ENCODE results near the gene YTHDF2. TPM values are rescaled to one million over a fixed set of nuclear protein-coding genes. Genes with fewer than 3 reads are reported as not detected.
"Not testable (repeated sequence)": the region's sequence is repeated elsewhere in the genome, so short reads cannot be mapped to it uniquely, and the experiment has no call there.

The YTHDF2 gene
- total and polyA plus RNA-seq, 2 of the 13 experiments (the other 11 are each of a cell fraction or from before 2014, with no cell fraction given): 48.4 to 59.6 TPM

DNA sequence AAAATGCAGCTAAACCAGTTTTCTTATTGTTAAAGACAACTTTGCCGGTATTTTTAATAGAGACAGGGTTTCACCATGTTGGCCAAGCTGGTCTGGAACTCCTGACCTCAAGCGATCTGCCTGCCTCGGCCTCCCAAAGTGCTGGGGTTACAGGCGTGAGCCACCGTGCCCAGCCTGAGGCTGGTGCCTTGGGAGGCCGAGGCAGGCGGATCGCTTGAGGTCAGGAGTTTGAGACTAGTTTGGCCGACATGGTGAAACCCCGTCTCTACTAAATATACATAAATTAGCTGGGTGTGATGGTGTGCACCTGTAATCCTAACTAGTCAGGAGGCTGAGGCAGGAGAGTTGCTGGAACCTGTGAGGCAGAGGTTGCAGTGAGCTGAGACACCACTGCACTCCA lies 35.2 kb downstream of the YTHDF2 start:
- TF ChIP-seq POLR2G (IDR thresholded peaks at IDR 0.05; ENCODE audit: low read depth, low read length): 0 out of 2 replicates have a peak, but pooled peaks have one; percentile 28
- WGBS (ENCODE audit: low lambda C conversion rate): 95% methylated on average over 10 of the region's 10 CpGs
- H3K27me3 ChIP-seq (ENCODE audit: control insufficient read depth in 1 of 2, insufficient read depth in 2 of 2, low read length in 2 of 2); H3K27ac ChIP-seq (ENCODE audit: extremely low read length, insufficient read depth, low read length); ATAC-seq; DNase-seq (ENCODE audit: low spot score); H3K79me2 ChIP-seq (ENCODE audit: insufficient read depth, low read length); H4K20me1 ChIP-seq (ENCODE audit: insufficient read depth, low read length); FAIRE-seq; intact Hi-C loops (cut with micrococcal nuclease; ENCODE audit: unreplicated experiment); in situ Hi-C loops (cut with HindIII; ENCODE audit: extremely low pct_ligation_motif_present, low pct_unique_long_range_greater_than_20kb); H3K4me1 ChIP-seq (ENCODE audit: insufficient read depth, low read length); BruUV-seq (replicated peaks); H3K9me3 ChIP-seq (ENCODE audit: low read length); CTCF ChIA-PET (ENCODE audit: low intra/inter-chr PET ratio, low total read pairs); H3K4me3 ChIP-seq (replicated peaks in 1 of 3; ENCODE audit: insufficient read depth in 1 of 3, low read depth in 2 of 3, low read length in 3 of 3); H3K9ac ChIP-seq (ENCODE audit: insufficient read depth, low read depth, low read length); POLR2A ChIA-PET; H2AFZ ChIP-seq (ENCODE audit: low read length); H3K4me2 ChIP-seq (ENCODE audit: low read depth, low read length): not testable (repeated sequence)
- H3K36me3 ChIP-seq (replicated peaks in 1 of 2; ENCODE audit: control insufficient read depth in 1 of 2, insufficient read depth in 2 of 2, low read length in 2 of 2): peaks cover 6 to 17% of the 10 kb centered on the region in 2 experiments; a peak in 4 of 5 replicates

DNA sequence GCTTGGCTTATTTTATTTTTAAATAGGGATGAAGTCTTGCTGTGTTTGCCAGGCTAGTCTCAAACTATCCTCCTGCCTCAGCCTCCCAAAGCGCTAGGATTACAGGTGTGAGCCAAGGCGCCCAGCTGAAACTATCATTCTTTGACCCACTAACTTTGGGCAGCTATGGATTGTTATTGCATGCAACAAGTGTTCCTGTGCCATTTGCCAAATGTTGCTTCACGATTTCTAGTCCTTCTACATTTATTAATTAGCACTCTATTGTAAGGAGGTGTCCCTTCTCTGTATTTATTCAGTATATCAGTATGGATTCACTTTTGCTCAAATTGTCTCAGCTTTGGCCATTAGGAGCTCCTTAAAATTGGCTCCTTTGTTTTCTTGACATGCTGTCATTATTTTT lies 36.4 kb downstream of the YTHDF2 start:
- in situ Hi-C loops (cut with HindIII; ENCODE audit: extremely low pct_ligation_motif_present, low pct_unique_long_range_greater_than_20kb): no loop called here
- TF ChIP-seq, protein P1, sequence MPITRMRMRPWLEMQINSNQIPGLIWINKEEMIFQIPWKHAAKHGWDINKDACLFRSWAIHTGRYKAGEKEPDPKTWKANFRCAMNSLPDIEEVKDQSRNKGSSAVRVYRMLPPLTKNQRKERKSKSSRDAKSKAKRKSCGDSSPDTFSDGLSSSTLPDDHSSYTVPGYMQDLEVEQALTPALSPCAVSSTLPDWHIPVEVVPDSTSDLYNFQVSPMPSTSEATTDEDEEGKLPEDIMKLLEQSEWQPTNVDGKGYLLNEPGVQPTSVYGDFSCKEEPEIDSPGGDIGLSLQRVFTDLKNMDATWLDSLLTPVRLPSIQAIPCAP (CRISPR knock-in tag; IDR thresholded peaks at IDR 0.05; ENCODE audit: low read depth): no peak
- TF ChIP-seq ZNF713 (CRISPR knock-in tag; IDR thresholded peaks at IDR 0.05): no peak
- no peak for TF ChIP-seq CBX1 (IDR thresholded peaks at IDR 0.05; ENCODE audit: low read depth)
- no peak for TF ChIP-seq ZNF891 (CRISPR knock-in tag; IDR thresholded peaks at IDR 0.05)
- no peak for TF ChIP-seq NKX3-1 (CRISPR knock-in tag; IDR thresholded peaks at IDR 0.05)
- no peak for TF ChIP-seq ZFP36 (IDR thresholded peaks at IDR 0.05; ENCODE audit: borderline replicate concordance, low read depth, low read length, partially characterized antibody)
- no peak for TF ChIP-seq NBN (conservative IDR thresholded peaks at IDR 0.05)
- TF ChIP-seq ZNF264 (CRISPR knock-in tag; IDR thresholded peaks at IDR 0.05): no peak
- no peak for TF ChIP-seq MYNN (CRISPR knock-in tag; IDR thresholded peaks at IDR 0.05; ENCODE audit: low read depth)
- TF ChIP-seq SP1 (IDR thresholded peaks at IDR 0.05): no peak
- no peak for TF ChIP-seq SP1 (CRISPR knock-in tag; IDR thresholded peaks at IDR 0.05)
- TF ChIP-seq ZNF570 (CRISPR knock-in tag; IDR thresholded peaks at IDR 0.05; ENCODE audit: borderline replicate concordance): no peak
- TF ChIP-seq ZNF792 (CRISPR knock-in tag; IDR thresholded peaks at IDR 0.05): no peak
- TF ChIP-seq, protein P2, sequence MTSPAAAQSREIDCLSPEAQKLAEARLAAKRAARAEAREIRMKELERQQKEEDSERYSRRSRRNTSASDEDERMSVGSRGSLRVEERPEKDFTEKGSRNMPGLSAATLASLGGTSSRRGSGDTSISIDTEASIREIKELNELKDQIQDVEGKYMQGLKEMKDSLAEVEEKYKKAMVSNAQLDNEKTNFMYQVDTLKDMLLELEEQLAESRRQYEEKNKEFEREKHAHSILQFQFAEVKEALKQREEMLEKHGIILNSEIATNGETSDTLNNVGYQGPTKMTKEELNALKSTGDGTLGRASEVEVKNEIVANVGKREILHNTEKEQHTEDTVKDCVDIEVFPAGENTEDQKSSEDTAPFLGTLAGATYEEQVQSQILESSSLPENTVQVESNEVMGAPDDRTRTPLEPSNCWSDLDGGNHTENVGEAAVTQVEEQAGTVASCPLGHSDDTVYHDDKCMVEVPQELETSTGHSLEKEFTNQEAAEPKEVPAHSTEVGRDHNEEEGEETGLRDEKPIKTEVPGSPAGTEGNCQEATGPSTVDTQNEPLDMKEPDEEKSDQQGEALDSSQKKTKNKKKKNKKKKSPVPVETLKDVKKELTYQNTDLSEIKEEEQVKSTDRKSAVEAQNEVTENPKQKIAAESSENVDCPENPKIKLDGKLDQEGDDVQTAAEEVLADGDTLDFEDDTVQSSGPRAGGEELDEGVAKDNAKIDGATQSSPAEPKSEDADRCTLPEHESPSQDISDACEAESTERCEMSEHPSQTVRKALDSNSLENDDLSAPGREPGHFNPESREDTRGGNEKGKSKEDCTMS (CRISPR knock-in tag; conservative IDR thresholded peaks at IDR 0.05): no peak
- no peak for TF ChIP-seq STAT5B (CRISPR knock-in tag; IDR thresholded peaks at IDR 0.05)
- TF ChIP-seq, protein P3, sequence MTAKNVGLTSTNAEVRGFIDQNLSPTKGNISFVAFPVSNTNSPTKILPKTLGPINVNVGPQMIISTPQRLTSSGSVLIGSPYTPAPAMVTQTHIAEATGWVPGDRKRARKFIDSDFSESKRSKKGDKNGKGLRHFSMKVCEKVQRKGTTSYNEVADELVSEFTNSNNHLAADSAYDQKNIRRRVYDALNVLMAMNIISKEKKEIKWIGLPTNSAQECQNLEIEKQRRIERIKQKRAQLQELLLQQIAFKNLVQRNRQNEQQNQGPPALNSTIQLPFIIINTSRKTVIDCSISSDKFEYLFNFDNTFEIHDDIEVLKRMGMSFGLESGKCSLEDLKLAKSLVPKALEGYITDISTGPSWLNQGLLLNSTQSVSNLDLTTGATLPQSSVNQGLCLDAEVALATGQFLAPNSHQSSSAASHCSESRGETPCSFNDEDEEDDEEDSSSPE (CRISPR knock-in tag; IDR thresholded peaks at IDR 0.05): no peak

More for the DNA sequence above, 36.4 kb downstream of the YTHDF2 start:
- ATAC-seq (no peak), DNase-seq (ENCODE audit: low spot score) (no peak), FAIRE-seq (no peak)
- no peaks in the 10 kb centered on the region for H3K4me1 ChIP-seq (ENCODE audit: insufficient read depth, low read length)
- H3K4me3 ChIP-seq (replicated peaks in 1 of 3; ENCODE audit: insufficient read depth in 1 of 3, low read depth in 2 of 3, low read length in 3 of 3): no peak overlapping the region
- CTCF ChIA-PET (ENCODE audit: low intra/inter-chr PET ratio, low total read pairs): no interaction called here
- peaks cover 2% of the 10 kb centered on the region for H3K79me2 ChIP-seq (ENCODE audit: insufficient read depth, low read length)
- H2AFZ ChIP-seq (ENCODE audit: low read length): no peak overlapping the region
- POLR2A ChIA-PET: no interaction called here
- H3K27ac ChIP-seq (ENCODE audit: extremely low read length, insufficient read depth, low read length): no peak overlapping the region
- H3K36me3 ChIP-seq (replicated peaks in 1 of 2; ENCODE audit: control insufficient read depth in 1 of 2, insufficient read depth in 2 of 2, low read length in 2 of 2): peaks cover 6 to 15% of the 10 kb centered on the region in 2 experiments; a peak in 4 of 5 replicates
- H3K4me2 ChIP-seq (ENCODE audit: low read depth, low read length): no peak overlapping the region
- peaks cover 4% of the 10 kb centered on the region; the same call in 1 of the 2 replicates for H4K20me1 ChIP-seq (ENCODE audit: insufficient read depth, low read length)
- no peaks in the 10 kb centered on the region for H3K9me3 ChIP-seq (ENCODE audit: low read length)
- no peaks in the 10 kb centered on the region for H3K27me3 ChIP-seq (ENCODE audit: control insufficient read depth in 1 of 2, insufficient read depth in 2 of 2, low read length in 2 of 2)
- 98% methylated on average over 3 of the region's 3 CpGs for WGBS (ENCODE audit: low lambda C conversion rate)
- intact Hi-C loops (cut with micrococcal nuclease; ENCODE audit: unreplicated experiment): no loop called here
- no peak overlapping the region for H3K9ac ChIP-seq (ENCODE audit: insufficient read depth, low read depth, low read length)
- BruUV-seq (replicated peaks): no TSS peak

Measured in HepG2 (cell line).